ENCODE measurements around the gene MMP27.

The MMP27 gene

GRCh38 chr11:102703826-102704493 is 1.6 kb downstream of the MMP27 start:
- DNase-seq, result no peak

- no peak for DNase-seq
Observed at GRCh38 chr11:102695201-102695600, 10.4 kb downstream of the MMP27 start.

GRCh38 chr11:102685754-102686153 is 19.8 kb downstream of the MMP27 start:
- no peak for DNase-seq

GRCh38 chr11:102685338-102685737 is 20.2 kb downstream of the MMP27 start:
- DNase-seq, result no peak

- no peak for DNase-seq
Observed at GRCh38 chr11:102683277-102683676, 22.3 kb downstream of the MMP27 start.

- no peak for DNase-seq
Observed at GRCh38 chr11:102680945-102681344, 24.6 kb downstream of the MMP27 start.

- no peak for DNase-seq
Observed at GRCh38 chr11:102678022-102678421, 27.5 kb downstream of the MMP27 start.

GRCh38 chr11:102676084-102676483 is 29.5 kb downstream of the MMP27 start:
- DNase-seq, result no peak

- no peak for DNase-seq
Observed at GRCh38 chr11:102669664-102670063, 35.9 kb downstream of the MMP27 start.

GRCh38 chr11:102666331-102666957 is 39.1 kb downstream of the MMP27 start:
- no peak for DNase-seq

- DNase-seq, result no peak
Observed at GRCh38 chr11:102664001-102664752, 41.4 kb downstream of the MMP27 start.

- no peak for DNase-seq
Observed at GRCh38 chr11:102662607-102663006, 43.0 kb downstream of the MMP27 start.

- no peak for DNase-seq
Observed at GRCh38 chr11:102661040-102661439, 44.5 kb downstream of the MMP27 start.

- DNase-seq, result no peak
Observed at GRCh38 chr11:102656528-102656927, 49.0 kb downstream of the MMP27 start.

GRCh38 chr11:102655547-102655946 is 50.0 kb downstream of the MMP27 start:
- DNase-seq, result no peak

- no peak for DNase-seq
Observed at GRCh38 chr11:102654761-102655160, 50.8 kb downstream of the MMP27 start.

- no peak for DNase-seq
Observed at GRCh38 chr11:102653744-102654291, 51.8 kb downstream of the MMP27 start.

GRCh38 chr11:102647430-102647829 is 58.1 kb downstream of the MMP27 start:
- no peak for DNase-seq

- no peak for DNase-seq
Observed at GRCh38 chr11:102643941-102644340, 61.6 kb downstream of the MMP27 start.
